Mucosa of stomach (tissue), 1 donor: Measurements from ENCODE around the gene ENO2.
"Not testable (repeated sequence)": the region's sequence is repeated elsewhere in the genome, so short reads cannot be mapped to it uniquely, and the experiment has no call there.

Experiments
- H3K27me3 ChIP-seq: one replicate; pipeline ENCODE4 v1.7.0; 2013; ENCODE audit warnings: mild to moderate bottlenecking, low read length; ENCODE audit not compliant: control insufficient read depth, insufficient read depth
- H3K36me3 ChIP-seq: one replicate; pipeline ENCODE4 v1.7.0; 2013; ENCODE audit warnings: low read length; ENCODE audit not compliant: control insufficient read depth, insufficient read depth
- H3K4me1 ChIP-seq: one replicate; pipeline ENCODE4 v1.7.0; 2013; ENCODE audit warnings: mild to moderate bottlenecking, low read length; ENCODE audit not compliant: control insufficient read depth, insufficient read depth
- H3K4me3 ChIP-seq: one replicate; pipeline ENCODE4 v1.7.0; 2013; ENCODE audit warnings: low read length
- H3K9ac ChIP-seq: one replicate; pipeline ENCODE4 v1.7.0; 2013; ENCODE audit warnings: mild to moderate bottlenecking, low read length, moderate library complexity
- H3K9me3 ChIP-seq: one replicate; pipeline ENCODE4 v1.7.0; 2013; ENCODE audit warnings: mild to moderate bottlenecking, low read length, moderate library complexity; ENCODE audit not compliant: control insufficient read depth
- donor health status: Pancreatic carcinoma.

The ENO2 gene

DNA sequence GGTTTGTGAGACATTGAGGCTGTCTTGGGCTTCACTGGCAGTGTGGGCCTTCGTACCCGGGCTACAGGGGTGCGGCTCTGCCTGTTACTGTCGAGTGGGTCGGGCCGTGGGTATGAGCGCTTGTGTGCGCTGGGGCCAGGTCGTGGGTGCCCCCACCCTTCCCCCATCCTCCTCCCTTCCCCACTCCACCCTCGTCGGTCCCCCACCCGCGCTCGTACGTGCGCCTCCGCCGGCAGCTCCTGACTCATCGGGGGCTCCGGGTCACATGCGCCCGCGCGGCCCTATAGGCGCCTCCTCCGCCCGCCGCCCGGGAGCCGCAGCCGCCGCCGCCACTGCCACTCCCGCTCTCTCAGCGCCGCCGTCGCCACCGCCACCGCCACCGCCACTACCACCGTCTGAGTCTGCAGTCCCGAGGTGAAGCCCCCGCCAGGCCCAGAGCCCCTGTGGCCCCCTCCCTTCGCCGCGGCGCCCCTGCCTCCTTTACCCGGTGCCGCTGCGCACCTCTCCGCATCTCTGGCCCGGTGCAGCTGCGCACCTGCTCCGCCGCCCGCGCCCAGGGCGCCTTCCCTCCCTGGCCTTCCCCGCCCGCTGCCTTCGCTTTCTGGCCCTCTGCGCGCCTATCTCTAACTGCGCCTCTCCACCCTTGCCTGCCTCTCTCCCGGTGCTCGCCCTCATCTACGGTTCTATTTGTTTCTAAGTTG lies at the start of gene ENO2:
Gene ENO2, plus strand, starts transcription at position 335 of the 701 bp plus-strand sequence. CDS start 1,253 bp downstream, outside the sequence.
- H3K9me3 ChIP-seq, result no peaks in the 10 kb centered on the region
- H3K27me3 ChIP-seq, result peaks cover 19% of the 10 kb centered on the region
- no peak within 1 kb of the TSS for H3K4me3 ChIP-seq
- no peaks in the 10 kb centered on the region for H3K36me3 ChIP-seq
- peaks cover 13% of the 10 kb centered on the region for H3K4me1 ChIP-seq
- H3K9ac ChIP-seq, result peak within 1 kb of the TSS; percentile 50

DNA sequence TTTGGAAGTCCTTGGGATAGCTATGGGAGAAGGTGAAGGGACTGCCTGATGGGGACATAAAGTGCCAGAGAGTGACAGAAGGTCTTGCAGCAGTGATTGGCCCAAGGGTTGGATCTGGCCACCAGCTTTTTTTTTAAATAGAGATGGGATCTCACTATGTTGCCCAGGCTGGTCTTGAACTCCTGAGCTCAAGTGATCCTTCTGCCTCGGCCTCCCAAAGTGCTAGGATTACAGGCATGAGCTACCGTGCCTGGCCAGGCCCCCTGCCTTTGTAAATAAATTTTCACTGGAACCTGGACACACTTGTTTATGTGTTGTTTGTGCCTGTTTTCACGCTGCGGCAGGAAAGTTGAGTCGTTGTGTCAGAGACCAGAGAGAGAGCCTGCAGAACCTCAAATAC lies 49.1 kb upstream of the ENO2 start:
- not testable (repeated sequence) for H3K36me3 ChIP-seq

DNA sequence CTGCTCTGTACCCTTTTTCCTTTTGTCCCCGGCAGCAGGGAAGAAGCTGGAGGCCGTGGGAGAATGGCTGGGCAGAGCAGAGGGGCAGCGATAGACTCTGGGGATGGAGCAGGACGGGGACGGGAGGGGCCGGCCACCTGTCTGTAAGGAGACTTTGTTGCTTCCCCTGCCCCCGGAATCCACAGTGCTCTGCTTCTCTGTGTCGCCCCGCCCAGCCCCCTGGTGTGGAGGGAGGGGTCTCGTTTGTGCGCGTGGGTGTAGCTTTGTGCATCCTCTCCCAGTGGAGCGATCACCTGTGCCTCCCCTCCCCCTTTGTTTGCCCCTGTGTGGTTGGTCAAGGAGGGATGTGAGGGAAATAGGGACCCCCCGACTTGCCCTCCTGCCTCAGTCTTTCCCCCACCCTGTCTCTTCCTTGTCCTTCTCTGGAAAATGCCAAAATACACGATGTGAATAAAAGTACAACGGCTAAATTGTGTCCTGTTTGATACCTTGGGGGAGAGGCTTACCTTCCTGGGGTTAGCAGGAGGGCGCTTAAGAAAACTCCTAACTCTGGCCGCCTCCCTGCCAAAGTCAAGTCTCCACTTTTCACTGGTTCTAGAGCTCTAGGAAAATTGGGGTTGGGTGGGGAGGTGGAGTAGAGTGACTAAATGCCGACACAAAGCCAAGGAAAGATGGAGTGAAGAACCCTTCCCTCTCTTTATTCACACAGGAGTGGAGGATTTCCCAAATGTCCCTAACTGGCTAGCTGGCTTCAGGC lies 48.0 kb upstream of the ENO2 start:
- peaks cover 32% of the 10 kb centered on the region for H3K4me1 ChIP-seq
- H3K4me3 ChIP-seq, result no peak overlapping the region
- no peaks in the 10 kb centered on the region for H3K36me3 ChIP-seq
- peak overlapping the region; percentile 69 for H3K9ac ChIP-seq
- no peaks in the 10 kb centered on the region for H3K9me3 ChIP-seq
- no peaks in the 10 kb centered on the region for H3K27me3 ChIP-seq

More for the DNA sequence above, 49.1 kb upstream of the ENO2 start:
- H3K9me3 ChIP-seq, H3K9ac ChIP-seq, H3K4me3 ChIP-seq, H3K27me3 ChIP-seq: not testable (repeated sequence)
- H3K4me1 ChIP-seq, result peaks cover 26% of the 10 kb centered on the region

DNA sequence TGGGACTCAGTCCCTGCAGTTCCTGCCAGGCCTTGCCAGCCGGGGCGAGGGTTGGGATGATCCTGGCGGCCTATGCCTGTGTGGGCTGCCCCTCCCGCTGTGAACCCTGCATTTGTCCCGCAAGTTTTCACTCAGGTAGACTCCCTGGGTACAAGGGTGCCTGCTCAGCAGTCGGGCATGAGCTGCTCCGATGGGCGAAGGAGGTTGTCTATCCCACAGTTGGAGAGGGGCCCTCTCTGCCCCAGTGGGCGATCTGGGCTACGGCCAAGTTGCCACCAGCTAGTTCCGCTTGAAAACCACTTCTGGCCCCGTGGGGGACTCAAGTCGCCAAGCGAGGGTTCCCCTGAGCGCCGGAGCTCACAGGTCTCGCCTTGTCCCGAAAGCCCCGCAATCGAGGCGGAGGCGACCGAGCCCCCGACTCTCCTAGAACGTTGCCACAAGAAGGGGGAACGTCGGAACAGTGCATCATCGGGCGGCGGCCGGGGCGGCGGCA lies 47.4 kb upstream of the ENO2 start:
- Histone ChIP-seq H3K9ac (peak overlapping the region; percentile 69), H3K4me3 (no peak overlapping the region), H3K4me1 (peaks cover 38% of the 10 kb centered on the region), H3K36me3 (no peaks in the 10 kb centered on the region), H3K9me3 (no peaks in the 10 kb centered on the region), H3K27me3 (no peaks in the 10 kb centered on the region)

DNA sequence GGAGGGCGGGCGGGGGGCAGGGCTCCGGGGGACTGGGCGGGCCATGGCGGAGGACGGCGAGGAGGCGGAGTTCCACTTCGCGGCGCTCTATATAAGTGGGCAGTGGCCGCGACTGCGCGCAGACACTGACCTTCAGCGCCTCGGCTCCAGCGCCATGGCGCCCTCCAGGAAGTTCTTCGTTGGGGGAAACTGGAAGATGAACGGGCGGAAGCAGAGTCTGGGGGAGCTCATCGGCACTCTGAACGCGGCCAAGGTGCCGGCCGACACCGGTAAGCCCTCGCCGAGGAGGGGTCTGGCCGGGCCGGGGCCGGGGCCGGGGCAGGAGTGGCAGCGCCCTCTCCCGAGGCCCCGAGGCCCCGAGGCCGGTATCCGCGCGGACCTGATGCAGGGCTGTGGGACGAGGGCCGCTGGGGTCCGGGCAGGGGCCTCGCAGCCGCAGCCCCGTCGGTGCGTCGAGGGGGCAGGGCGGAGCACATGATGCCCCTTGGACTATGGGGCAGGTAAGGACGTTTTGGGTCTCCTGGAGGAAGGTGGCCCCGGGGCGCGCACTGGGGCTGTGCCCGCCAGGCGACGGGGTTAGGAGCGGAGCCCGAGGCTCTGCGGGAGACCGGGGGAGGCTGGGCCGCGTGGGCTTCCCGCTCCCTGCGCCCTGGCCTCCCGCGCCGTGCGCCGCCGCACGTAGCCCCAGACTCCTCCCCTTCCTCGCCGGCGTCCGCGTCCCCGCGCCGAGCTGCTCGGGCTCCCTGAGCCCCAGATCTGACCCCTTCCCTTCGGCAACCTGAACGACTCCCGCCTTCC lies 46.8 kb upstream of the ENO2 start, which contains the start of gene TPI1:
Gene TPI1, plus strand, starts transcription at position 119 of the 798 bp plus-strand sequence. Its CDS starts 36 bp downstream, at position 155.
- Histone ChIP-seq H3K9ac (peak within 1 kb of the TSS; percentile 90), H3K9me3 (no peaks in the 10 kb centered on the region), H3K36me3 (no peaks in the 10 kb centered on the region), H3K27me3 (no peaks in the 10 kb centered on the region), H3K4me3 (peak within 1 kb of the TSS; percentile 77), H3K4me1 (peaks cover 42% of the 10 kb centered on the region)

DNA sequence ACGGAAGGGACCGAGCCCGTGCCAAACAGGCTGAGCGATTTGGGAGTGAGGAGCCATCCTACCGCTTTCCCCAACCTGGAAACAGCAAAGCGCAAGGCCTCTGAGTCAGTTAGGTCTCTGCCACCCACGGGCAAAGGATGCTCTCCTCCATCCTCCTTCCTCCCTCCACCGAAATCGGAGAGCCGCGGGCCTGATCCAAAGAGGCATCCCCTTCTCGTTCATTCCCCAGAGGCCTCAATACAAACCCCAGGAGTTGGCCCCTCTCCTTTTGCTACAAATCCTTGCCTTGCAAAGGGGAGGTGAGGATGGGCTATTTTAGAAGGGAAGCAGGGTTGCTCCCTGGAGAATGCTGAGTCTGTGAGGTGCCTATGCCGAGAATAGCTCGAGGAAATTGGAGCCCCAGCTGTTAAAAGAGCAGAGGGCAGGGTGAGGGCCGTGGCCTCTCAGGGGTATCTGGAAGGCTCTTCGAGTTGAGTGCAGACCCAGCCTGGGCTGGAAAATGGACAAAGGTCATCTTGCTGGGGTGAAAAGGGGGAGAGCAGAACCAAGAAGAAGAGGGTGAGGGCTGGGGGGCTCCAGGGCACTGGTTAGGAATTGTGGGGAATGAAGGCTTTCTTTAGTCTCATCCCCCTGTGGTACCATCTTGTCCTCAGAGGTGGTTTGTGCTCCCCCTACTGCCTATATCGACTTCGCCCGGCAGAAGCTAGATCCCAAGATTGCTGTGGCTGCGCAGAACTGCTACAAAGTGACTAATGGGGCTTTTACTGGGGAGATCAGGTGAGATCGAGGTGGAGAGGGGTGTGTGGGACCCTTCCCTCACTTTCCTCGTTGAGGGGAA lies 46.0 kb upstream of the ENO2 start:
- Histone ChIP-seq H3K9ac (peak overlapping the region; percentile 90), H3K4me3 (peak overlapping the region; percentile 77), H3K36me3 (no peaks in the 10 kb centered on the region), H3K27me3 (no peaks in the 10 kb centered on the region), H3K4me1 (peaks cover 42% of the 10 kb centered on the region), H3K9me3 (no peaks in the 10 kb centered on the region)

DNA sequence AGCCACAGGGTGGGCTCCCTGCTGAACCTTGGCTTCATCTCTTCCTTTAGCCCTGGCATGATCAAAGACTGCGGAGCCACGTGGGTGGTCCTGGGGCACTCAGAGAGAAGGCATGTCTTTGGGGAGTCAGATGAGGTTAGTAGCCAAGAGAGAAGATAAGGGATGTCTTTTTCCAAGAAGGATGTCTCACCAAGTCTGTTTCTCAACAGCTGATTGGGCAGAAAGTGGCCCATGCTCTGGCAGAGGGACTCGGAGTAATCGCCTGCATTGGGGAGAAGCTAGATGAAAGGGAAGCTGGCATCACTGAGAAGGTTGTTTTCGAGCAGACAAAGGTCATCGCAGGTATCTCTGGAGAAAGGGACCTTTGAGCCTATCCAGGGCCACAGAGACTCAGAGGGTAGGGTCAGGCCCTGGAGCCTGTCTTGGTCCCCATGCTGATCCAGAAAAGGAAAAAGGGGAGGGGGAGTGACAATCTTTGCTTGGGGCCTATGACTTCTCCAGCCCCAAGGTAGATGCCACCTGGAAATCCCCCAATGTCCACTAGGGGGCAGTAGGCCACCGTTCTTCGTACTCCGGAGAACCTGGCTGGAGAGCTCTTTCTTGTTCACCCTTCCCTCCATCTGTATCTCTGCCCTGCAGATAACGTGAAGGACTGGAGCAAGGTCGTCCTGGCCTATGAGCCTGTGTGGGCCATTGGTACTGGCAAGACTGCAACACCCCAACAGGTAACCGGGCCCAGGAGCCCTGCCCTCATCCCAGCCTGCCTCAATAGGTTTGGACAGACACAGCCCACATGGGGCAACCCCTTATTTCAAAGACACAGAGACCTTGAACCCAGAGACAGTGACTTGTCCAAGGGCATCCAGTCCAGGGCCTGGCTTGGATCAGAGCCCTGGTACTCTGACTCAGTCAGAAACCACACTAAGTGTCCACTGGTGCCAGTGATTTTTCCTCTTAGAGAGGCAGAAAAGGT lies 45.0 kb upstream of the ENO2 start:
- Histone ChIP-seq H3K27me3 (no peaks in the 10 kb centered on the region), H3K36me3 (no peaks in the 10 kb centered on the region), H3K9me3 (no peaks in the 10 kb centered on the region), H3K4me1 (peaks cover 42% of the 10 kb centered on the region), H3K9ac (peak overlapping the region; percentile 90), H3K4me3 (no peak overlapping the region)

DNA sequence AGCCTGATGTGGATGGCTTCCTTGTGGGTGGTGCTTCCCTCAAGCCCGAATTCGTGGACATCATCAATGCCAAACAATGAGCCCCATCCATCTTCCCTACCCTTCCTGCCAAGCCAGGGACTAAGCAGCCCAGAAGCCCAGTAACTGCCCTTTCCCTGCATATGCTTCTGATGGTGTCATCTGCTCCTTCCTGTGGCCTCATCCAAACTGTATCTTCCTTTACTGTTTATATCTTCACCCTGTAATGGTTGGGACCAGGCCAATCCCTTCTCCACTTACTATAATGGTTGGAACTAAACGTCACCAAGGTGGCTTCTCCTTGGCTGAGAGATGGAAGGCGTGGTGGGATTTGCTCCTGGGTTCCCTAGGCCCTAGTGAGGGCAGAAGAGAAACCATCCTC lies 44.1 kb upstream of the ENO2 start:
- H3K9me3 ChIP-seq, H3K4me3 ChIP-seq, H3K36me3 ChIP-seq, H3K9ac ChIP-seq, H3K27me3 ChIP-seq: not testable (repeated sequence)
- H3K4me1 ChIP-seq, result peaks cover 42% of the 10 kb centered on the region

DNA sequence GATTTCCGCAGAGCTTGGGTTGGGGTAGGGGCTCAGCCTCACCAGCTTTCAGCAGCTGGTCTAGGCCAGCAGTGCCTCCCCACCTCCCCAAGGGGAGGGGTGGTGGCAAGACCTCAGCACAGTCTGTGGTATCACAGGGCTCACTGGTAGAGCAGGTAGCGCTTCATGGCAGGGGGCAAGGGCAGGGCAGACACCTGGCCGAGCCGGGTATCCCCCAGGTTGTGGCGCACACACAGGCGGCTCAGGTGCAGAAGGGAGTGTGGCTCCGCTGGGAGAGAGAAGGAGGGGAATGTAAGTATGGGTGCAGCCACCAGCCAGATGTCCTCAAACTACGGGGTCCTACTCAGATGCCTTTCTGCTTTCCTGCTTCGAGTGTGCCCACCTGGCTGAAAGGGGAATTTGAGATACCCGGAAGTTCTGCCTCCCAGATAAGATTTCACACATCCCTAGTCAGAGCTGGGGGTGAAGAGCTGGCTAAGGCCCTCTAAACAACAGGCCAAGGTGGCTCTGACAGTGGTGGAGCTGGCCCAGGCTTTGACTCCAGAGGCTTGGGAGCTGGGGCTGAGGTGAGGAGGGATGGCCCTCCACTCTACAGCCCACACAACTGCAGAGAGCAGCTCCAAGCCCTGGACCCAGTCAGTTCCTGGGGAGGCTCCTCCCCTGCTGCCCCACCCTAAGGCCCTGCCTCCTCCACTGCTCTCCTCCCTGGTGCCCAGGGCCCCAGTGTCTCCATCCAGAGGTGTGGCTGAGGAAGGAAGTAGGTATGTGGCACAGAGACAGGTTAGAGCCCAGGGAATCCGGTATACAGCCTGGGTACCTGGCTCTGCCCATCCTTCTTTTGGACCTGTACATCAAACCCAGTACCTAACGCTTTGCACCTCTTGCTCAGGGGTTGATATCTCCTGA lies 43.1 kb upstream of the ENO2 start:
- Histone ChIP-seq H3K27me3 (no peaks in the 10 kb centered on the region), H3K4me1 (peaks cover 42% of the 10 kb centered on the region), H3K4me3 (peak overlapping the region; percentile 98), H3K9ac (peak overlapping the region; percentile 90), H3K9me3 (no peaks in the 10 kb centered on the region), H3K36me3 (no peaks in the 10 kb centered on the region)
